ENCODE results near the gene MBD4.
A peak's percentile ranks its signal among the peaks of the same experiment; 100 is the strongest.

Gene MBD4

DNA sequence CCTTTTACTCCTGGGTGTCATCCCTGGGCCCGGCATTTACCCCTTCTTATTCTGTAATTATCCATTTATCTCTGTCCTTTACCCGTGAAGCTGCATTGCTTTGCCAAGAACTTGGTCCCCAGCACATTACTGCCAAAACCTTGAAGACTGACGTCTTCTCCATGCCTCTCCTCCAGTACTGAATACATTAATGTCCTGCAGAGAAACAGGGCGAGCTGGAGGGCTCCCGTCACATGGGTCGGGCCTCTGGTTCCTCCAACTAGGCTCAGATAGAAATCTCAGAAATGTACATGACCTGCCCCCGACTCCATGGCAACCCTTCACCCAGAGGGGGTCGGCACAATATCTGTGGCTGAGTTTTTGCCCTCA is 11.8 kb downstream of the MBD4 start:
- peak overlapping the region; percentile 55 for H3K4me3 ChIP-seq (ENCODE audit: control insufficient read depth, low read depth, low read length)
- TF ChIP-seq, protein P1, sequence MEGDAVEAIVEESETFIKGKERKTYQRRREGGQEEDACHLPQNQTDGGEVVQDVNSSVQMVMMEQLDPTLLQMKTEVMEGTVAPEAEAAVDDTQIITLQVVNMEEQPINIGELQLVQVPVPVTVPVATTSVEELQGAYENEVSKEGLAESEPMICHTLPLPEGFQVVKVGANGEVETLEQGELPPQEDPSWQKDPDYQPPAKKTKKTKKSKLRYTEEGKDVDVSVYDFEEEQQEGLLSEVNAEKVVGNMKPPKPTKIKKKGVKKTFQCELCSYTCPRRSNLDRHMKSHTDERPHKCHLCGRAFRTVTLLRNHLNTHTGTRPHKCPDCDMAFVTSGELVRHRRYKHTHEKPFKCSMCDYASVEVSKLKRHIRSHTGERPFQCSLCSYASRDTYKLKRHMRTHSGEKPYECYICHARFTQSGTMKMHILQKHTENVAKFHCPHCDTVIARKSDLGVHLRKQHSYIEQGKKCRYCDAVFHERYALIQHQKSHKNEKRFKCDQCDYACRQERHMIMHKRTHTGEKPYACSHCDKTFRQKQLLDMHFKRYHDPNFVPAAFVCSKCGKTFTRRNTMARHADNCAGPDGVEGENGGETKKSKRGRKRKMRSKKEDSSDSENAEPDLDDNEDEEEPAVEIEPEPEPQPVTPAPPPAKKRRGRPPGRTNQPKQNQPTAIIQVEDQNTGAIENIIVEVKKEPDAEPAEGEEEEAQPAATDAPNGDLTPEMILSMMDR (conservative IDR thresholded peaks at IDR 0.05; ENCODE audit: control insufficient read depth, insufficient read depth, low read depth, low read length), result no peak
- no peak for DNase-seq (ENCODE audit: low read depth)

DNA sequence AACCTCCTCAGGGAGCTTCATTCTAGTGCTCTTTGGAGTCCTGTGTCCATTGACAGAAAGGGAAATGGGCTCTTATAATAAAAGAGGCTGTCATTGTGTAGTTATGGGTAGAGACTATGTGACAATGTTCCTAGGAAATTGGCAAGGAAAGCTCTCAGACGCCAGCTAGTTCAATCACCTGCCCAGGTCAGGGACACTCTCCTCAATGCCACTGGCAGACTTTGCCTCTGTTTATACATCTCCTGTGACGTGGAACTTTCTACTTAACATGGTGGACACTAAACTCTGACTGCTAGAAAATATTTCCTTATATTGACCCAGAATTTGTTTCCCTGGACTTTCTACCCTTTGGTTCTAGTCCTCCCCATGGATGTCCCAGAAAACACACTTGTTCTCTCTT is 14.1 kb downstream of the MBD4 start:
- no peak overlapping the region for H3K4me3 ChIP-seq (ENCODE audit: control insufficient read depth, low read depth, low read length)
- no peak for DNase-seq (ENCODE audit: low read depth)
- TF ChIP-seq, protein P1 (conservative IDR thresholded peaks at IDR 0.05; ENCODE audit: control insufficient read depth, insufficient read depth, low read depth, low read length), result no peak

DNA sequence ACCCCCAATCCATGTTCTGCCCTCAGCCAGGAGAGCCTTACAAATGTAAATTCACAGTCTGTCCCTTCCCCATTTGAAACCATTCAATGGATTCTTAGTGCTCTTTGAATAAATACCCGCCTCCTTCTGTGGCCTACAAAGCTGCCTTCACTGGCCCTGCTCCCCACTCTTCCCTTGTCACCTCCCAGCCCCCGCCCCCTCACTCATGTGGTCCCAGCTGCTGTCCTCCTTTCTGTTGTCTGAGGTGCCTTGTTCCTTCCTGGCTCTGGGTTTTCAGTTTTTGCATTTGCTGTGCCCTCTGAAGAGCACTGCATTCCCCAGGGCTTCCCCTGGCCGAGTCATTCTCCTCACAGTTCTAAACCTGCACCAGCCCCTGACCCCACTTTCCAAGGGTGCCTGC is 14.5 kb downstream of the MBD4 start:
- TF ChIP-seq, protein P1 (conservative IDR thresholded peaks at IDR 0.05; ENCODE audit: control insufficient read depth, insufficient read depth, low read depth, low read length), result no peak

GRCh38 chr3:129424185-129424841 is 15.4 kb downstream of the MBD4 start:
- H3K4me3 ChIP-seq (ENCODE audit: control insufficient read depth, low read depth, low read length), result no peak overlapping the region
- DNase-seq (ENCODE audit: low read depth), result no peak

More for the DNA sequence above, 14.5 kb downstream of the MBD4 start:
- H3K4me3 ChIP-seq (ENCODE audit: control insufficient read depth, low read depth, low read length), result no peak overlapping the region
- no peak for DNase-seq (ENCODE audit: low read depth)

GRCh38 chr3:129422897-129423296 is 16.9 kb downstream of the MBD4 start:
- DNase-seq (ENCODE audit: low read depth), result no peak
- TF ChIP-seq, protein P1 (conservative IDR thresholded peaks at IDR 0.05; ENCODE audit: control insufficient read depth, insufficient read depth, low read depth, low read length), result no peak
- no peak overlapping the region for H3K4me3 ChIP-seq (ENCODE audit: control insufficient read depth, low read depth, low read length)

More at GRCh38 chr3:129424185-129424841, 15.4 kb downstream of the MBD4 start:
- TF ChIP-seq, protein P1 (conservative IDR thresholded peaks at IDR 0.05; ENCODE audit: control insufficient read depth, insufficient read depth, low read depth, low read length), result no peak

GRCh38 chr3:129421988-129422745 is 17.6 kb downstream of the MBD4 start:
- H3K4me3 ChIP-seq (ENCODE audit: control insufficient read depth, low read depth, low read length), result no peak overlapping the region
- TF ChIP-seq, protein P1 (conservative IDR thresholded peaks at IDR 0.05; ENCODE audit: control insufficient read depth, insufficient read depth, low read depth, low read length), result peak; percentile 20
- DNase-seq (ENCODE audit: low read depth), result no peak

All from fibroblast of mammary gland (primary cell).